HEK293 (cell line): Measurements from ENCODE around the gene PINLYP.
A peak's percentile ranks its signal among the peaks of the same experiment; 100 is the strongest.

Experiments used
- CTCF ChIA-PET: fragments of 350-600 bp; formaldehyde crosslinking; extraction: SDS; loops from one replicate; lab custom pipeline; 2021; ENCODE audit warnings: antibody characterized with exemption; lab: Yijun Ruan, JAX
- POLR2A ChIA-PET: fragments of 300-600 bp; formaldehyde crosslinking; extraction: SDS; loops from one replicate; lab custom pipeline; 2020; ENCODE audit warnings: antibody characterized with exemption, inconsistent platforms; lab: Yijun Ruan, JAX
- H3K27ac ChIP-seq: fragments of 200-500 bp; sonication (Bioruptor generic); 2 replicates; pipeline ENCODE4 v1.5.1; 2014; ENCODE audit warnings: low read depth, low read length, control low read depth, inconsistent platforms; ENCODE audit errors: extremely low read depth
- H3K36me3 ChIP-seq, 2 experiments: fragments of 200-500 bp in 1 of 2; sonication (Bioruptor generic) in 1 of 2; 1 replicate in 1 of 2; 2 replicates in 1 of 2; pipeline ENCODE4 v1.5.1; 2014 to 2017; ENCODE audit warnings: inconsistent platforms in 2 of 2, low read length in 2 of 2; ENCODE audit not compliant: control insufficient read depth in 2 of 2, insufficient read depth in 1 of 2
- H3K4me1 ChIP-seq: fragments of 200-500 bp; sonication (Bioruptor generic); 2 replicates; pipeline ENCODE4 v1.5.1; 2014; ENCODE audit warnings: mild to moderate bottlenecking, low read length, inconsistent platforms; ENCODE audit not compliant: control insufficient read depth, insufficient read depth
- H3K4me3 ChIP-seq: 2 replicates; pipeline ENCODE4 v1.5.1; 2011; ENCODE audit warnings: low read depth, mild to moderate bottlenecking, control low read depth, low read length, moderate library complexity
- H3K9me3 ChIP-seq: fragments of 200-500 bp; sonication (Bioruptor generic); 2 replicates; pipeline ENCODE4 v1.5.1; 2014; ENCODE audit warnings: low read depth, low read length, inconsistent platforms; ENCODE audit not compliant: control insufficient read depth, insufficient read depth
- GLIS2 ChIP-seq: fragments of 450-650 bp; formaldehyde crosslinking; IDR thresholded peaks from 2 replicates; pipeline ENCODE4 v1.5.1; 2016; ENCODE audit warnings: missing biosample characterization, missing genetic modification characterization
- YY1 ChIP-seq: fragments of 450-650 bp; formaldehyde crosslinking; IDR thresholded peaks from 2 replicates; pipeline ENCODE4 v1.5.1; 2018; ENCODE audit warnings: missing biosample characterization, missing genetic modification characterization
- ZBTB48 ChIP-seq: fragments of 450-650 bp; formaldehyde crosslinking; IDR thresholded peaks from 2 replicates; pipeline ENCODE4 v1.5.1; 2016; ENCODE audit warnings: missing biosample characterization, missing genetic modification characterization
- ZFP41 ChIP-seq: fragments of 450-650 bp; formaldehyde crosslinking; IDR thresholded peaks from 2 replicates; pipeline ENCODE4 v1.5.1; 2016; ENCODE audit warnings: missing biosample characterization, missing genetic modification characterization, borderline replicate concordance
- ZIC2 ChIP-seq: fragments of 450-650 bp; formaldehyde crosslinking; IDR thresholded peaks from 2 replicates; pipeline ENCODE4 v1.5.1; 2016; ENCODE audit warnings: missing biosample characterization, missing genetic modification characterization
- ZNF174 ChIP-seq: fragments of 450-650 bp; formaldehyde crosslinking; IDR thresholded peaks from 2 replicates; pipeline ENCODE4 v1.5.0; 2017; ENCODE audit warnings: missing biosample characterization, mild to moderate bottlenecking, missing genetic modification characterization
- ZNF202 ChIP-seq: fragments of 450-650 bp; formaldehyde crosslinking; IDR thresholded peaks from 2 replicates; pipeline ENCODE4 v1.5.1; 2016; ENCODE audit warnings: missing biosample characterization, missing genetic modification characterization, borderline replicate concordance
- ZNF23 ChIP-seq: fragments of 450-650 bp; formaldehyde crosslinking; IDR thresholded peaks from 2 replicates; pipeline ENCODE4 v1.5.1; 2016; ENCODE audit warnings: missing biosample characterization, missing genetic modification characterization, borderline replicate concordance
- ZNF335 ChIP-seq: fragments of 450-650 bp; formaldehyde crosslinking; conservative IDR thresholded peaks from 2 replicates; pipeline ENCODE4 v1.5.1; 2016; ENCODE audit warnings: missing biosample characterization, missing genetic modification characterization
- ZNF391 ChIP-seq: fragments of 450-650 bp; formaldehyde crosslinking; IDR thresholded peaks from 2 replicates; pipeline ENCODE4 v1.5.1; 2016; ENCODE audit warnings: low read depth, missing biosample characterization, missing genetic modification characterization, borderline replicate concordance
- ZNF501 ChIP-seq: fragments of 450-650 bp; formaldehyde crosslinking; IDR thresholded peaks from 2 replicates; pipeline ENCODE4 v1.5.1; 2016; ENCODE audit warnings: missing biosample characterization, missing genetic modification characterization
- ZNF521 ChIP-seq: fragments of 450-650 bp; formaldehyde crosslinking; IDR thresholded peaks from 2 replicates; pipeline ENCODE4 v1.5.1; 2017; ENCODE audit warnings: missing biosample characterization, mild to moderate bottlenecking, missing genetic modification characterization
- ZNF660 ChIP-seq: fragments of 450-650 bp; IDR thresholded peaks from 2 replicates; pipeline ENCODE4 v1.5.1; 2018; ENCODE audit warnings: missing biosample characterization, mild to moderate bottlenecking, missing genetic modification characterization
- ZNF664 ChIP-seq: fragments of 450-650 bp; formaldehyde crosslinking; IDR thresholded peaks from 2 replicates; pipeline ENCODE4 v1.5.1; 2016; ENCODE audit warnings: missing biosample characterization, missing genetic modification characterization
- TF ChIP-seq, protein P1 (sequence below): fragments of 450-650 bp; formaldehyde crosslinking; IDR thresholded peaks from 2 replicates; pipeline ENCODE4 v1.5.1; 2016; ENCODE audit warnings: missing biosample characterization, missing genetic modification characterization
- TF ChIP-seq, protein P2 (sequence below): fragments of 450-650 bp; formaldehyde crosslinking; IDR thresholded peaks from 2 replicates; pipeline ENCODE4 v1.5.1; 2016; ENCODE audit warnings: missing biosample characterization, missing genetic modification characterization
- TF ChIP-seq, protein P3 (sequence below): fragments of 450-650 bp; IDR thresholded peaks from 2 replicates; pipeline ENCODE4 v1.5.1; 2018; ENCODE audit warnings: missing biosample characterization, mild to moderate bottlenecking, missing genetic modification characterization

The PINLYP gene

DNA sequence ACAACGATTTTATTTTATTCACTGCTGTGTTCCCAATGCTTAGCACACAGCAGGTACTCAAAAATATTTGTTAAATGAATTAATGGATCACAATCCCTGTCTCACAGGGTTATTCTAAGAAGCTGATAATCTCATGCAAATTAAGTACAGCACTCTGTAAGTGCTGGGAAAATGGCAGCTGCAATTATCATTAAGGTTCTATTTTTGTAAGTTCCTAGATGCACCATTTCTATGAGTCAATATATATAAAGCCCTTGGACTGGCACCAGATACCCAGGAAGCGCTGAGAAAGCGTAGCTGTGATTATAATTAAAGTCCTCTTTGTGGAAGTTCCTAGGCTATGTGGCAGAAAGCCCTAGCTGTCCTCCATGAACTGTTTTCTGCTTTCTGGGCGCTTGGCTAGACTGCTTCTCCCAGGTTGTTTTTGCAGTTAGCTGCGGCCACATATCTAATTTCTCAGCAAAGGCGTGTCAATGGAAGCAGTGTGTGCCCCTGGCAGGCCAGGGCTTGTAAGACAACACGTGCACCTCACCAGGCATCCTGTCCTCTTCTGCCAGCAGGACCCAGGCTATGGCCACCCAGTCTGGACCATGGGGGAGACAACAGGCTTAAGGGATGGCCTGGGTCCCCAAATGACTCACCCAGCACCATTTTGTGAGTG lies 31.1 kb downstream of the PINLYP start:
- no peaks in the 10 kb centered on the region for H3K9me3 ChIP-seq
- ChIA-PET POLR2A (interaction anchor here (1.1 to 3.4 kb wide), 3 partner anchors 8 to 12 kb away, joined by 4 to 19 read pairs (median 4); partner anchors contain the start of genes IRGQ and ZNF576), CTCF (interaction anchor here (1.0 to 3.1 kb wide), 5 partner anchors 45 to 139 kb away, joined by 3 to 11 read pairs (median 4); no protein-coding TSS in a partner anchor)
- peak overlapping the region; percentile 58 for H3K27ac ChIP-seq
- H3K4me3 ChIP-seq = no peak overlapping the region
- H3K4me1 ChIP-seq = peaks cover 28% of the 10 kb centered on the region
- peaks cover 43 to 75% of the 10 kb centered on the region in 2 experiments for H3K36me3 ChIP-seq
- TF ChIP-seq ZNF391 (tag by site-specific recombination) (0 out of 2 replicates have a peak, but pooled peaks have one; percentile 14), ZNF23 (tag by site-specific recombination) (no peak), ZNF660 (tag by site-specific recombination) (0 out of 2 replicates have a peak, but pooled peaks have one; percentile 14), ZNF521 (tag by site-specific recombination) (no peak), ZNF335 (tag by site-specific recombination) (0 out of 2 replicates have a peak, but pooled peaks have one; percentile 9), ZFP41 (no peak), ZBTB48 (tag by site-specific recombination) (no peak), ZIC2 (tag by site-specific recombination) (0 out of 2 replicates have a peak, but pooled peaks have one; percentile 38), GLIS2 (tag by site-specific recombination) (peak; percentile 25; the same call in 1 of the 2 replicates), ZNF202 (tag by site-specific recombination) (no peak), YY1 (tag by site-specific recombination) (no peak), ZNF664 (tag by site-specific recombination) (0 out of 2 replicates have a peak, but pooled peaks have one; percentile 4), ZNF501 (tag by site-specific recombination) (0 out of 2 replicates have a peak, but pooled peaks have one; percentile 42), ZNF174 (tag by site-specific recombination) (no peak)
- TF ChIP-seq, protein P1, sequence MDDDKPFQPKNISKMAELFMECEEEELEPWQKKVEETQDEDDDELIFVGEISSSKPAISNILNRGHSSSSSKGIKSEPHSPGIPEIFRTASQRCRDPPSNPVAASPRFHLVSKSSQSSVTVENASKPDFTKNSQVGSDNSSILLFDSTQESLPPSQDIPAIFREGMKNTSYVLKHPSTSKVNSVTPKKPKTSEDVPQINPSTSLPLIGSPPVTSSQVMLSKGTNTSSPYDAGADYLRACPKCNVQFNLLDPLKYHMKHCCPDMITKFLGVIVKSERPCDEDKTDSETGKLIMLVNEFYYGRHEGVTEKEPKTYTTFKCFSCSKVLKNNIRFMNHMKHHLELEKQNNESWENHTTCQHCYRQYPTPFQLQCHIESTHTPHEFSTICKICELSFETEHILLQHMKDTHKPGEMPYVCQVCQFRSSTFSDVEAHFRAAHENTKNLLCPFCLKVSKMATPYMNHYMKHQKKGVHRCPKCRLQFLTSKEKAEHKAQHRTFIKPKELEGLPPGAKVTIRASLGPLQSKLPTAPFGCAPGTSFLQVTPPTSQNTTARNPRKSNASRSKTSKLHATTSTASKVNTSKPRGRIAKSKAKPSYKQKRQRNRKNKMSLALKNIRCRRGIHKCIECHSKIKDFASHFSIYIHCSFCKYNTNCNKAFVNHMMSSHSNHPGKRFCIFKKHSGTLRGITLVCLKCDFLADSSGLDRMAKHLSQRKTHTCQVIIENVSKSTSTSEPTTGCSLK (tag by site-specific recombination) = no peak
- TF ChIP-seq, protein P2, sequence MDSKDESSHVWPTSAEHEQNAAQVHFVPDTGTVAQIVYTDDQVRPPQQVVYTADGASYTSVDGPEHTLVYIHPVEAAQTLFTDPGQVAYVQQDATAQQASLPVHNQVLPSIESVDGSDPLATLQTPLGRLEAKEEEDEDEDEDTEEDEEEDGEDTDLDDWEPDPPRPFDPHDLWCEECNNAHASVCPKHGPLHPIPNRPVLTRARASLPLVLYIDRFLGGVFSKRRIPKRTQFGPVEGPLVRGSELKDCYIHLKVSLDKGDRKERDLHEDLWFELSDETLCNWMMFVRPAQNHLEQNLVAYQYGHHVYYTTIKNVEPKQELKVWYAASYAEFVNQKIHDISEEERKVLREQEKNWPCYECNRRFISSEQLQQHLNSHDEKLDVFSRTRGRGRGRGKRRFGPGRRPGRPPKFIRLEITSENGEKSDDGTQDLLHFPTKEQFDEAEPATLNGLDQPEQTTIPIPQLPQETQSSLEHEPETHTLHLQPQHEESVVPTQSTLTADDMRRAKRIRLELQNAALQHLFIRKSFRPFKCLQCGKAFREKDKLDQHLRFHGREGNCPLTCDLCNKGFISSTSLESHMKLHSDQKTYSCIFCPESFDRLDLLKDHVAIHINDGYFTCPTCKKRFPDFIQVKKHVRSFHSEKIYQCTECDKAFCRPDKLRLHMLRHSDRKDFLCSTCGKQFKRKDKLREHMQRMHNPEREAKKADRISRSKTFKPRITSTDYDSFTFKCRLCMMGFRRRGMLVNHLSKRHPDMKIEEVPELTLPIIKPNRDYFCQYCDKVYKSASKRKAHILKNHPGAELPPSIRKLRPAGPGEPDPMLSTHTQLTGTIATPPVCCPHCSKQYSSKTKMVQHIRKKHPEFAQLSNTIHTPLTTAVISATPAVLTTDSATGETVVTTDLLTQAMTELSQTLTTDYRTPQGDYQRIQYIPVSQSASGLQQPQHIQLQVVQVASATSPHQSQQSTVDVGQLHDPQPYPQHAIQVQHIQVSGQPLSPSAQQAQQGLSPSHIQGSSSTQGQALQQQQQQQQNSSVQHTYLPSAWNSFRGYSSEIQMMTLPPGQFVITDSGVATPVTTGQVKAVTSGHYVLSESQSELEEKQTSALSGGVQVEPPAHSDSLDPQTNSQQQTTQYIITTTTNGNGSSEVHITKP (tag by site-specific recombination) = no peak
- TF ChIP-seq, protein P3, sequence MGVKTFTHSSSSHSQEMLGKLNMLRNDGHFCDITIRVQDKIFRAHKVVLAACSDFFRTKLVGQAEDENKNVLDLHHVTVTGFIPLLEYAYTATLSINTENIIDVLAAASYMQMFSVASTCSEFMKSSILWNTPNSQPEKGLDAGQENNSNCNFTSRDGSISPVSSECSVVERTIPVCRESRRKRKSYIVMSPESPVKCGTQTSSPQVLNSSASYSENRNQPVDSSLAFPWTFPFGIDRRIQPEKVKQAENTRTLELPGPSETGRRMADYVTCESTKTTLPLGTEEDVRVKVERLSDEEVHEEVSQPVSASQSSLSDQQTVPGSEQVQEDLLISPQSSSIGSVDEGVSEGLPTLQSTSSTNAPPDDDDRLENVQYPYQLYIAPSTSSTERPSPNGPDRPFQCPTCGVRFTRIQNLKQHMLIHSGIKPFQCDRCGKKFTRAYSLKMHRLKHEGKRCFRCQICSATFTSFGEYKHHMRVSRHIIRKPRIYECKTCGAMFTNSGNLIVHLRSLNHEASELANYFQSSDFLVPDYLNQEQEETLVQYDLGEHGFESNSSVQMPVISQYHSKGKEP (tag by site-specific recombination) = peak; percentile 54
